ENCODE results near the gene SH3RF3.

The SH3RF3 gene

DNA sequence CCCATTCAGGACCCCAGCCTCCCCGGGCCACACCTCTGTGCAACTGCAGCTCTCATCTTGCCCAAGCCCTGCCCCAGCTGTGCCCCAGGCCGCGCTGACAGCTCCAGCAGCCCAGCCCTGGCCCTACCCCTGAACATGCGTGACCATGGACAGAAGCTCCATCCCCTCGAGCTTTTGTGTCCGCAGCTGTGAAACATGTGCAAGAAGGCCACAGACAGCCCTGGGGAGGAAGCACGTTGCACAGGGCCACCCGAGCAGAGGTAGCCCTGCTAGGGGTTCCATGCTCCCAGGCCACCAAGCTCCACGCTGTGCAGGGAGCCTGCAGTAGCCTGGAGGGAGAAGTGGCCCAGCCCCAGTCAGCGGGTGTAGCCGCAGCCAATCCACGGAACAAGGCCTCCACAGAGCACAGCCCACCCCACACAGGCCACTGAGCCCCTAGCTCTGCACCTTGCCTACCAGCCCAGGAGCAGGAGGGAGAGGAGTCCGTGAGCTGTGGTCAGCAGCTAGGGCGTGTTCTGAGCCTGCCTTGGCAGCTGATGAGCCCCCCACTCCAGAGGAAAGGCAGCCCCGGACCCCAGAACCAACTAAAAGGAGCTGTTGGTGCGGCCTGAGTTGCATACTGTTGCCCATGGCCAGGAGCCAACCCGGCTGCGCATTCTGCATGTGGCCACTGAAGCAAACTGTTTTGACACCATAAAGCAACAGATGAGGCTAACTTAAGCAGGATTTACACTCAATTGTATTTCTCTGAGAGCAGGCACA lies 300.7 kb downstream of the SH3RF3 start:
- H3K4me3 ChIP-seq (ENCODE audit: low read depth, low read length): no peak overlapping the region
- TF ChIP-seq, protein P1, sequence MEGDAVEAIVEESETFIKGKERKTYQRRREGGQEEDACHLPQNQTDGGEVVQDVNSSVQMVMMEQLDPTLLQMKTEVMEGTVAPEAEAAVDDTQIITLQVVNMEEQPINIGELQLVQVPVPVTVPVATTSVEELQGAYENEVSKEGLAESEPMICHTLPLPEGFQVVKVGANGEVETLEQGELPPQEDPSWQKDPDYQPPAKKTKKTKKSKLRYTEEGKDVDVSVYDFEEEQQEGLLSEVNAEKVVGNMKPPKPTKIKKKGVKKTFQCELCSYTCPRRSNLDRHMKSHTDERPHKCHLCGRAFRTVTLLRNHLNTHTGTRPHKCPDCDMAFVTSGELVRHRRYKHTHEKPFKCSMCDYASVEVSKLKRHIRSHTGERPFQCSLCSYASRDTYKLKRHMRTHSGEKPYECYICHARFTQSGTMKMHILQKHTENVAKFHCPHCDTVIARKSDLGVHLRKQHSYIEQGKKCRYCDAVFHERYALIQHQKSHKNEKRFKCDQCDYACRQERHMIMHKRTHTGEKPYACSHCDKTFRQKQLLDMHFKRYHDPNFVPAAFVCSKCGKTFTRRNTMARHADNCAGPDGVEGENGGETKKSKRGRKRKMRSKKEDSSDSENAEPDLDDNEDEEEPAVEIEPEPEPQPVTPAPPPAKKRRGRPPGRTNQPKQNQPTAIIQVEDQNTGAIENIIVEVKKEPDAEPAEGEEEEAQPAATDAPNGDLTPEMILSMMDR (IDR thresholded peaks at IDR 0.05; ENCODE audit: borderline replicate concordance, insufficient read depth, low read depth, low read length): no peak

DNA sequence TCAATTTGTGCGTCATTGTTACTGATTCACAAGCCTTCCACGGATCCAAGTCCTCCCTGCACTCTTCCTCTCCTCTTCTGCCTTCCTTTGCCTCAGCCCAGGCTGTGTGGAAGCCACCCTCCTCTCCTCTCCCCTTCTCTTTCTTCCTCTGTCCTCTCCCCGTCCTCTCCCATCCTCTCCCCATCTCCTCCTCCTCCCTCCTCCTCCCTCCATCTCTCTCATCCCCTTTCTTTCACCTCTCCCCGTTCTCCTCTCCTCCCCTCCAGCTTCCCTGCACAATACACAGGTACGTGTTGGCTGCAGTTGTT lies 301.3 kb downstream of the SH3RF3 start:
- H3K4me3 ChIP-seq (ENCODE audit: low read depth, low read length): no peak overlapping the region
- TF ChIP-seq, protein P1 (IDR thresholded peaks at IDR 0.05; ENCODE audit: borderline replicate concordance, insufficient read depth, low read depth, low read length): no peak

GRCh38 chr2:109432421-109432820 lies 303.4 kb downstream of the SH3RF3 start:
- TF ChIP-seq, protein P1 (IDR thresholded peaks at IDR 0.05; ENCODE audit: borderline replicate concordance, insufficient read depth, low read depth, low read length): no peak
- no peak overlapping the region for H3K4me3 ChIP-seq (ENCODE audit: low read depth, low read length)

DNA sequence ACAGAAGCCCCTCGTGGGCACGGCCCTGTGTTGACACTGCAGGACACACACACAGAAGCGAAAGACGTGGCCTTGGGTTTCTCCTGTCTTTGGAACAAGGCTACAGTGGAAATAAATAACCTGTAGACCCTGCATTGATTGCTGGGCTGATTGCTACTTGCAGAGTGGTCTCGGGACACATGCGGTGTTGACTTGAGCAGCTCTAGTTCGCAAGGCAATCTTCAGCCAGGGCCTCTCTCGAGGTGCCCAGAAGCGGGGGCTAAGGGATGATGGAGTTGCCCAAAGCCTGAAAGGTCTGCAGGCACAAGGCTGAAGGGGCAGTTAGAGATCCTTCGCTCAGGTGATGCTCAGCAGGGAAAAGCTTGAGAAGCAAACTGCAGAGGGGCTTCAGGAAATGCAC lies 304.5 kb downstream of the SH3RF3 start:
- TF ChIP-seq, protein P1 (IDR thresholded peaks at IDR 0.05; ENCODE audit: borderline replicate concordance, insufficient read depth, low read depth, low read length): no peak
- H3K4me3 ChIP-seq (ENCODE audit: low read depth, low read length): no peak overlapping the region

DNA sequence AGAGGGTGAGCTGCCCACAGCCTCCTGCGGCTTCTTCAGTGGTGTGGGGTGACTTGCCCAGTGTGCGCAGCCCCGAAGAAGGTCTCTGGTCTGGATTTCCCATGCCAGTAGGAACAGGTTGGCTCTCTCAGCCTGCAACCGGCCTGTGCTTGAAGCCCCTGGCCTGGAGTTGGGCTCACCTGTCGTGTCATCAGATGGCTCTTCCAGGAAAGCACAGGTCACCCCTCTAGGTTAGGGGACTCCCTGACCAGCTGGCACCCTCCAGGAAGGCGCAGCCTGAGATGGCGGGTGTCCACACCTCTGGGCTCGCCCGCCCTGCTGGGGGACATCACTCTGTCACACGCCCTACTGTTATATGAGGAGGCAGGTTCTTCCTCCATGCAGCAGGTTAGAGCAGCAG lies 304.9 kb downstream of the SH3RF3 start:
- H3K4me3 ChIP-seq (ENCODE audit: low read depth, low read length): no peak overlapping the region
- TF ChIP-seq, protein P1 (IDR thresholded peaks at IDR 0.05; ENCODE audit: borderline replicate concordance, insufficient read depth, low read depth, low read length): no peak

- no peak overlapping the region for H3K4me3 ChIP-seq (ENCODE audit: low read depth, low read length)
- TF ChIP-seq, protein P1 (IDR thresholded peaks at IDR 0.05; ENCODE audit: borderline replicate concordance, insufficient read depth, low read depth, low read length): no peak
Measured at GRCh38 chr2:109434351-109434750, 305.3 kb downstream of the SH3RF3 start.

DNA sequence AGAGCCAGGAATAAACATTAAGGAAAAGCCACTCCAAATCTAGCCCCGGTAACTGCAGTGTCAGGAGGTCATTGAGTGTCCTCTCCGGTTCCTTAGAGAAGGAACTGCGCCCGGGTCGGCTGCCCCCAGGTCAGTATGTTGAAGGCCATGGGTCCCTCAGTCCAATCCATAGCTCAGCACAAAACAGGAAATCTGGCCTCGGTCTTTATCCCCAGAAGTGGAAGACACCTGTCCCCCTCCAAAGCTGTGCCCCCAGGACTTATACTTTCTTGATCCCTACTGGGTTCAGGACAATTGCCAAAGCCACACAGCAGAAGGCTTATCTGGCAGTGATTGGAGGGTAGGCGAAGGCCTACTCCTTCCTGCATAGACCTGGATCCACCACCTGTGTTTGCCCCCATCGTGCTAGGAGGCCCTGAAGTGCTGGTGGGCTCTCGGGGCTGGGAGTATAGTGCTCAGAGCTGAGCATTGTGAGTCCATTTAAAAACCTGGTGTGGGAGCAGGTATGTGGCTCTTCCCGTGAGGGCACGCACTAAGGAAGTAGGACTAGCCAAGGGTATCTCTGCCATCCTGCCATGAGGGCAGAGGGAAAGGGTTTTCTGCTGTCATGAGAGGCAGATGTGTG lies 306.2 kb downstream of the SH3RF3 start:
- TF ChIP-seq, protein P1 (IDR thresholded peaks at IDR 0.05; ENCODE audit: borderline replicate concordance, insufficient read depth, low read depth, low read length): no peak
- H3K4me3 ChIP-seq (ENCODE audit: low read depth, low read length): no peak overlapping the region
